SK-N-SH treated with all-trans-retinoic acid at 6 μM for 48 hours (cell line): ENCODE results near the gene NRDC.
"Not testable (repeated sequence)": the region's sequence is repeated elsewhere in the genome, so short reads cannot be mapped to it uniquely, and the experiment has no call there.

Experiments used
- ATAC-seq: fragments of 200-7000 bp; cut with Tn5 transposase; 3 replicates; pipeline ENCODE4 v1.9.1; 2020; ENCODE audit warnings: mild to moderate bottlenecking, moderate library complexity
- ARNTL ChIP-seq: fragments of 450-650 bp; formaldehyde crosslinking; IDR thresholded peaks from 2 replicates; pipeline ENCODE4 v1.5.0; 2020; ENCODE audit warnings: low read depth, mild to moderate bottlenecking, moderate library complexity, borderline replicate concordance
- BACH2 ChIP-seq: fragments of 250-450 bp; sonication (Bioruptor Pico); IDR thresholded peaks from 2 replicates; pipeline ENCODE4 v1.9.0; 2021; ENCODE audit warnings: mild to moderate bottlenecking, borderline replicate concordance
- CREB5 ChIP-seq: fragments of 250-450 bp; sonication (Bioruptor Pico); IDR thresholded peaks from 2 replicates; pipeline ENCODE4 v1.5.1; 2020; ENCODE audit warnings: low read depth, mild to moderate bottlenecking, moderate library complexity
- CSDC2 ChIP-seq: fragments of 250-450 bp; sonication (Bioruptor Pico); IDR thresholded peaks from 2 replicates; pipeline ENCODE4 v1.5.0; 2020; ENCODE audit warnings: mild to moderate bottlenecking, moderate library complexity
- CSRNP3 ChIP-seq: fragments of 250-450 bp; sonication (Bioruptor Pico); IDR thresholded peaks from 2 replicates; pipeline ENCODE4 v1.5.1; 2021; ENCODE audit warnings: mild to moderate bottlenecking, moderate library complexity
- ESRRG ChIP-seq: fragments of 250-450 bp; sonication (Bioruptor Pico); IDR thresholded peaks from 2 replicates; pipeline ENCODE4 v1.6.1; 2021; ENCODE audit warnings: mild to moderate bottlenecking
- GLIS3 ChIP-seq: fragments of 250-450 bp; sonication (Bioruptor Pico); IDR thresholded peaks from 2 replicates; pipeline ENCODE4 v1.5.0; 2020; ENCODE audit warnings: mild to moderate bottlenecking, moderate library complexity
- ISL1 ChIP-seq: fragments of 250-450 bp; sonication (Bioruptor Pico); IDR thresholded peaks from 2 replicates; pipeline ENCODE4 v2.1.2; 2022; ENCODE audit warnings: mild to moderate bottlenecking, moderate library complexity
- OSR1 ChIP-seq: fragments of 250-450 bp; sonication (Bioruptor Pico); IDR thresholded peaks from 2 replicates; pipeline ENCODE4 v1.8.0; 2022; ENCODE audit warnings: moderate library complexity, mild to moderate bottlenecking, inconsistent platforms
- PATZ1 ChIP-seq: fragments of 250-450 bp; sonication (Bioruptor Pico); IDR thresholded peaks from 2 replicates; pipeline ENCODE4 v1.8.0; 2020; ENCODE audit warnings: mild to moderate bottlenecking, moderate library complexity, borderline replicate concordance
- POU6F1 ChIP-seq: fragments of 250-450 bp; sonication (Bioruptor Pico); IDR thresholded peaks from 2 replicates; pipeline ENCODE4 v1.8.0; 2021; ENCODE audit warnings: low read depth, mild to moderate bottlenecking, moderate library complexity, borderline replicate concordance
- PPARA ChIP-seq: fragments of 250-450 bp; sonication (Bioruptor Pico); IDR thresholded peaks from 2 replicates; pipeline ENCODE4 v1.5.0; 2020; ENCODE audit warnings: mild to moderate bottlenecking, borderline replicate concordance
- SNAI2 ChIP-seq: fragments of 250-450 bp; sonication (Bioruptor Pico); IDR thresholded peaks from 2 replicates; pipeline ENCODE4 v1.5.0; 2020; ENCODE audit warnings: mild to moderate bottlenecking, moderate library complexity
- TCF4 ChIP-seq: fragments of 250-450 bp; sonication (Bioruptor Pico); IDR thresholded peaks from 2 replicates; pipeline ENCODE4 v1.8.0; 2021; ENCODE audit warnings: mild to moderate bottlenecking, moderate library complexity, borderline replicate concordance
- TOX ChIP-seq: fragments of 250-450 bp; sonication (Bioruptor Pico); IDR thresholded peaks from 2 replicates; pipeline ENCODE4 v1.8.0; 2021; ENCODE audit warnings: mild to moderate bottlenecking, moderate library complexity, borderline replicate concordance
- TSHZ2 ChIP-seq: fragments of 250-450 bp; sonication (Bioruptor Pico); IDR thresholded peaks from 2 replicates; pipeline ENCODE4 v1.5.0; 2020; ENCODE audit warnings: mild to moderate bottlenecking, moderate library complexity
- ZC3H10 ChIP-seq: fragments of 250-450 bp; sonication (Bioruptor Pico); IDR thresholded peaks from 2 replicates; pipeline ENCODE4 v1.5.1; 2021; ENCODE audit warnings: mild to moderate bottlenecking, moderate library complexity
- ZFP30 ChIP-seq: fragments of 450-650 bp; formaldehyde crosslinking; IDR thresholded peaks from 2 replicates; pipeline ENCODE4 v1.5.0; 2022; ENCODE audit warnings: mild to moderate bottlenecking, moderate library complexity
- ZNF565 ChIP-seq: fragments of 450-650 bp; formaldehyde crosslinking; conservative IDR thresholded peaks from 2 replicates; pipeline ENCODE4 v1.5.0; 2020; ENCODE audit warnings: low read depth, mild to moderate bottlenecking, moderate library complexity
- ZNF70 ChIP-seq: fragments of 450-650 bp; formaldehyde crosslinking; IDR thresholded peaks from 2 replicates; pipeline ENCODE4 v1.5.0; 2020; ENCODE audit warnings: mild to moderate bottlenecking, moderate library complexity

The NRDC gene

GRCh38 chr1:51829058-51829457 is 49.5 kb downstream of the NRDC start:
- TF ChIP-seq GLIS3 (no peak), CREB5 (CRISPR knock-in tag) (no peak), TCF4 (CRISPR knock-in tag) (no peak), ZC3H10 (CRISPR knock-in tag) (no peak)
- no peak for ATAC-seq

- TF ChIP-seq ARNTL (CRISPR knock-in tag) (no peak), BACH2 (CRISPR knock-in tag) (no peak), ESRRG (no peak), GLIS3 (no peak), ISL1 (CRISPR knock-in tag) (no peak), ZNF70 (CRISPR knock-in tag) (no peak), CSRNP3 (CRISPR knock-in tag) (no peak), ZNF565 (CRISPR knock-in tag) (no peak), OSR1 (CRISPR knock-in tag) (no peak), TCF4 (CRISPR knock-in tag) (no peak), TOX (no peak), POU6F1 (CRISPR knock-in tag) (no peak), PATZ1 (CRISPR knock-in tag) (no peak), TSHZ2 (CRISPR knock-in tag) (no peak), SNAI2 (CRISPR knock-in tag) (no peak), CSDC2 (no peak)
- no peak for ATAC-seq
These were observed 58.7 kb downstream of the NRDC start for GRCh38 chr1:51819810-51820209.

GRCh38 chr1:51819021-51819420 is 59.5 kb downstream of the NRDC start:
- not testable (repeated sequence) for ATAC-seq

- no peak for TF ChIP-seq ZFP30 (CRISPR knock-in tag)
- no peak for TF ChIP-seq POU6F1 (CRISPR knock-in tag)
- TF ChIP-seq TCF4 (CRISPR knock-in tag): no peak
- no peak for TF ChIP-seq ZNF70 (CRISPR knock-in tag)
- no peak for TF ChIP-seq PPARA (CRISPR knock-in tag)
- TF ChIP-seq, all 23 proteins: peak for 0
- ATAC-seq: no peak
These were observed 60.0 kb downstream of the NRDC start for GRCh38 chr1:51818487-51818886.
